Thyroid gland (tissue), 4 donors: ENCODE results near the gene SLC24A1. TPM values are rescaled to one million over a fixed set of nuclear protein-coding genes. Genes with fewer than 3 reads are reported as not detected.

ENCODE experiments used
- DNase-seq, 2 donors: peaks; one replicate each; pipeline ENCODE4 v3.0.0-alpha.2; 2019
- H3K27ac ChIP-seq, 3 donors: fragments of 200-600 bp; sonication (generic); 1 replicate in 2 of 3; 2 replicates in 1 of 3; pipeline ENCODE4 v1.5.1; 2016 to 2019; ENCODE audit warnings: mild to moderate bottlenecking in 1 of 3, moderate library complexity in 1 of 3
- H3K27me3 ChIP-seq: fragments of 200-600 bp; sonication (generic); one replicate; pipeline ENCODE4 v1.5.1; 2019
- H3K36me3 ChIP-seq, 2 donors: fragments of 200-600 bp; sonication (generic); one replicate each; pipeline ENCODE4 v1.5.1; 2016 to 2019
- H3K4me1 ChIP-seq, 2 donors: fragments of 200-600 bp; sonication (generic); one replicate each; pipeline ENCODE4 v1.5.1; 2017 to 2019
- H3K4me3 ChIP-seq, 3 donors: fragments of 200-600 bp; sonication (generic); replicated peaks in 1 of 3; 1 replicate in 2 of 3; 2 replicates in 1 of 3; pipeline ENCODE4 v1.5.1; 2016; ENCODE audit warnings: mild to moderate bottlenecking in 1 of 3
- H3K9me3 ChIP-seq: fragments of 200-600 bp; sonication (generic); one replicate; pipeline ENCODE4 v1.5.1; 2017
- POLR2A ChIP-seq, 2 donors: fragments of 450-650 bp; IDR thresholded peaks; one replicate each; pipeline ENCODE4 v1.6.1; 2017; ENCODE audit warnings: antibody characterized with exemption in 2 of 2, mild to moderate bottlenecking in 2 of 2, moderate library complexity in 1 of 2
- WGBS, 2 donors: methylation state at CpG; one replicate each; pipeline ENCODE4 v1.1.5; 2017; 5-methylcytosine and 5-hydroxymethylcytosine counted together
- intact Hi-C: fragments of 100-400 bp; cut with DNase I; formaldehyde crosslinking; loops from one replicate; pipeline ENCODE4 v1.15.1; 2023
- total RNA-seq, 4 donors: library from RNA; depleted of rRNA; stranded (reverse); fragments of >200 nt; gene quantifications; one replicate each; pipeline ENCODE4 v1.2.3, GENCODE V29; 2016
- TF ChIP-seq, protein P1 (sequence below), 6 experiments: fragments of 200-600 bp in 3 of 6; fragments of 450-650 bp in 3 of 6; sonication (generic) in 3 of 6; IDR thresholded peaks; one replicate each; pipeline ENCODE4 v1.5.1; 2016 to 2019; ENCODE audit warnings: antibody characterized with exemption in 6 of 6, mild to moderate bottlenecking in 2 of 6, inconsistent platforms in 1 of 6, moderate library complexity in 1 of 6

Gene SLC24A1
- 10 to 100 TPM; 10.6 to 23.5 (median 13.0) TPM for total RNA-seq

DNA sequence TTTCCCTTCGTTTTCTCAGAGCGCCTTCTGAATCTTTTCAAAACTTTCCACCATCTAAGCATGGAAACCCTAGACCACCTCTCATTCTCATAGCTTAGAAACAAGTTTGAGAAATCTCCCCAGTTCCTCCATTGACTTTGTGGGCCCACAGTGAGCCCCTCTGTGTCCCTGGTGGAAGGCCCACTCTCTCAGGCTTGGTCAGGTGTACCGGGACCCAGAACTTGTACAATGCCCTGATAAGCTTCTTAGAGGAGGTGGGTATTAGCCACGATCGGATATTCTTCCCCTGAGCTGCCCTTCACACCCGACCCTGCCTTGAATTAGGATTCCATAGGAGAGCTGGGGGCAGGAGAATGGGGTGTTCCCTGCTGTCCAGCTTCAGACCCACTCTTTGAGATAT lies at the start of gene SLC24A1:
TSS of gene SLC24A1 (plus strand) at position 301 of the 400 bp plus-strand sequence. CDS start 2,143 bp downstream, outside the sequence.
- no peak within 1 kb of the TSS for H3K4me3 ChIP-seq
- no peaks in the 10 kb centered on the region for H3K27me3 ChIP-seq
- intact Hi-C loops: no loop called here
- H3K9me3 ChIP-seq: no peaks in the 10 kb centered on the region
- H3K27ac ChIP-seq: no peak within 1 kb of the TSS
- no peak for TF ChIP-seq POLR2A (IDR thresholded peaks at IDR 0.05)
- TF ChIP-seq, protein P1, sequence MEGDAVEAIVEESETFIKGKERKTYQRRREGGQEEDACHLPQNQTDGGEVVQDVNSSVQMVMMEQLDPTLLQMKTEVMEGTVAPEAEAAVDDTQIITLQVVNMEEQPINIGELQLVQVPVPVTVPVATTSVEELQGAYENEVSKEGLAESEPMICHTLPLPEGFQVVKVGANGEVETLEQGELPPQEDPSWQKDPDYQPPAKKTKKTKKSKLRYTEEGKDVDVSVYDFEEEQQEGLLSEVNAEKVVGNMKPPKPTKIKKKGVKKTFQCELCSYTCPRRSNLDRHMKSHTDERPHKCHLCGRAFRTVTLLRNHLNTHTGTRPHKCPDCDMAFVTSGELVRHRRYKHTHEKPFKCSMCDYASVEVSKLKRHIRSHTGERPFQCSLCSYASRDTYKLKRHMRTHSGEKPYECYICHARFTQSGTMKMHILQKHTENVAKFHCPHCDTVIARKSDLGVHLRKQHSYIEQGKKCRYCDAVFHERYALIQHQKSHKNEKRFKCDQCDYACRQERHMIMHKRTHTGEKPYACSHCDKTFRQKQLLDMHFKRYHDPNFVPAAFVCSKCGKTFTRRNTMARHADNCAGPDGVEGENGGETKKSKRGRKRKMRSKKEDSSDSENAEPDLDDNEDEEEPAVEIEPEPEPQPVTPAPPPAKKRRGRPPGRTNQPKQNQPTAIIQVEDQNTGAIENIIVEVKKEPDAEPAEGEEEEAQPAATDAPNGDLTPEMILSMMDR (IDR thresholded peaks at IDR 0.05): no peak
- no peak for DNase-seq
- H3K36me3 ChIP-seq: peaks cover 6 to 11% of the 10 kb centered on the region in 2 donors
- H3K4me1 ChIP-seq: no peaks in the 10 kb centered on the region
- WGBS, 2 donors: 88 to 92% methylated on average over 6 of the region's 6 CpGs

DNA sequence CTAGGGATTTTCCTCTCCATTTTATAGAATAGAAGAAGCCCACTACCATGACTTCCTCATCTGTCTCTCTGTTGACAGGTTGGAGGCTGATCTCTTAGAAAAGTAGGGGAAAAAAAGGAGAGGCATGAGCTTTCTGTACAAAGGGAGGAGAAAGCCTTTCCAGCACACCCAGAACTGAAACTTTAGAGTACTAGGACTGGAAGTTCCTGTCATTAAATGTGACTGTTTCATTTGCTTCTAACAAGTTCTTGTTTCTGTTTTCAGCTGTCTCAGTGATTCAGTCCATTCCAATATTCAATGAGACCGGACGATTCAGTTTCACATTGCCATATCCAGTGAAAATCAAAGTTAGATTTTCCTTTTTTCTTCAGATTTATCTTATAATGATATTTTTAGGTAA lies 49.8 kb upstream of the SLC24A1 start:
- no peak for DNase-seq
- TF ChIP-seq, protein P1 (IDR thresholded peaks at IDR 0.05): no peak
- TF ChIP-seq POLR2A (IDR thresholded peaks at IDR 0.05): no peak
- Histone ChIP-seq H3K36me3 (peaks cover 0 to 7% of the 10 kb centered on the region in 2 donors), H3K9me3 (no peaks in the 10 kb centered on the region), H3K27ac (peak overlapping the region in 1 of 3 donors; percentile 1), H3K4me1 (peaks cover 6 to 26% of the 10 kb centered on the region in 2 donors), H3K27me3 (no peaks in the 10 kb centered on the region), H3K4me3 (no peak overlapping the region)
- 87 to 98% methylated on average over 2 of the region's 2 CpGs for WGBS, 2 donors
- intact Hi-C loops: no loop called here

DNA sequence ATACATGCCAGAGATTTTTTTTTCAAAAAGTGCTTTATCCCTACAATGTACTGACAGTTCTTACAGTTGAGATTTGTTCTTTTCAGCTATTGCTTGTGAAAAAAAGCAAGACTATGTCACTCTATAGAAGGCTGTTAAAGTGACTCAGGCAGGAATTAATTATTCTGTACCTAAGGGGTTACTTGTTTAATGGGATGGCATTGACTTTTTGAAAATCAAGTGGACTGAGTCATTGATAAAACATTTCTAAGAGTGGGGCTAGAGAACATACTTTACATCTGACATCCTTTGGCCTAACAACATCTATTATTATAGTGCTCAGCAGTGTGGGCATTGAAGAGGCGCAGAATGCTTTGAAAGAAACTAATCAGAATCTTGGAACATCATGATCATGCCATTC lies 45.1 kb upstream of the SLC24A1 start:
- Histone ChIP-seq H3K36me3 (peaks cover 0 to 3% of the 10 kb centered on the region in 2 donors), H3K4me1 (peaks cover 26 to 54% of the 10 kb centered on the region in 2 donors), H3K27ac (peak overlapping the region in 2 of 3 donors; percentile 71 to 79), H3K27me3 (no peaks in the 10 kb centered on the region), H3K9me3 (no peaks in the 10 kb centered on the region), H3K4me3 (no peak overlapping the region)
- intact Hi-C loops: no loop called here
- WGBS, 2 donors: 70 to 82% methylated on average over 1 of the region's 1 CpG
- TF ChIP-seq, protein P1 (IDR thresholded peaks at IDR 0.05): no peak
- no peak for TF ChIP-seq POLR2A (IDR thresholded peaks at IDR 0.05)
- DNase-seq: no peak

DNA sequence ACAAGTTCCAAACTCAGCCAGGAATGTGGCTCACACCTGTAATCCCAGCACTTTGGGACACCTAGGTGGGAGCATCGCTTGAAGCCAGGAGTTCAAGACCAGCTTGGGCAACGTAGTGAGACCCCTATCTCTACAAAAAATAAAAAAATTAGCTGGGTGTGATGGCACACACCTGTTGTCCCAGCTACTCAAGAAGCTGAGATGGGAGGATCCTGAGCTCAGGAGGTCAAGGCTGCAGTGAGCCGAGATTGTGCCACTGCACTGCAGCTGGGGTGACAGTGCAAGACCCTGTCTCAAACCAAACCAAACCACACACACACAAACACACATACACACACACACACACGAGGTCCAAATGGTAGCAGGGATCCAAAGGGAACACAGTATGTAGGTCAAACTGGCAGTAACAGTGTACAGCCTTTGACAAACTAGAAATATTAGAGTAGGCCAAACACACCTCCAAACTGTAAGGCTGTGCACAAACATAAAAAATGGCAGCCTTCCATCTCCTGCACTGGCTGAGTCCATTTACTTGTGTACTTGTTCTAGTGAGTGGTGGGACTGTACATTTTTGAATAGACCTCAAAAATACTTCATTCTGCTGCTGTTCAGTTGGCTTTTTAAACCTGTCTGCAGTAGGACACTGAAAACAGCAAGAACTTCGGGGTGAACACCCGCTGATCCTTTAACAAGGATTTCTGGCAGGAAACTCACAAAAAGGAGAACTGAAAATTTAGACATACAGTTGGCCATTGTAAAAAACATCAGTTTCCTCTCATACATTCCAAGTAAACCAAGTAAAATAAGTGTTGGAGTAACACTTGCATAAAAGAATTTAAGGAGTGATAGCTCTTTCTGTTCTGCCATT lies 44.4 kb upstream of the SLC24A1 start:
- no peaks in the 10 kb centered on the region for H3K9me3 ChIP-seq
- intact Hi-C loops: no loop called here
- H3K4me3 ChIP-seq: no peak overlapping the region
- H3K36me3 ChIP-seq: peaks cover 0 to 3% of the 10 kb centered on the region in 2 donors
- TF ChIP-seq POLR2A (IDR thresholded peaks at IDR 0.05): no peak
- TF ChIP-seq, protein P1 (IDR thresholded peaks at IDR 0.05): no peak
- DNase-seq: no peak
- H3K27me3 ChIP-seq: no peaks in the 10 kb centered on the region
- WGBS, 2 donors: 86 to 88% methylated on average over 6 of the region's 6 CpGs
- H3K27ac ChIP-seq: peak overlapping the region; percentile 48 to 79 (median 71)
- peaks cover 26 to 54% of the 10 kb centered on the region in 2 donors for H3K4me1 ChIP-seq
